Measurements from ENCODE around the gene GSG1.

Gene GSG1

GRCh38 chr12:13128291-13128965 is 25.0 kb upstream of the GSG1 start:
- TF ChIP-seq ZNF274 (IDR thresholded peaks at IDR 0.05; ENCODE audit: low read depth, low read length) = no peak
- no peak overlapping the region for H3K4me3 ChIP-seq (ENCODE audit: low read length)

DNA sequence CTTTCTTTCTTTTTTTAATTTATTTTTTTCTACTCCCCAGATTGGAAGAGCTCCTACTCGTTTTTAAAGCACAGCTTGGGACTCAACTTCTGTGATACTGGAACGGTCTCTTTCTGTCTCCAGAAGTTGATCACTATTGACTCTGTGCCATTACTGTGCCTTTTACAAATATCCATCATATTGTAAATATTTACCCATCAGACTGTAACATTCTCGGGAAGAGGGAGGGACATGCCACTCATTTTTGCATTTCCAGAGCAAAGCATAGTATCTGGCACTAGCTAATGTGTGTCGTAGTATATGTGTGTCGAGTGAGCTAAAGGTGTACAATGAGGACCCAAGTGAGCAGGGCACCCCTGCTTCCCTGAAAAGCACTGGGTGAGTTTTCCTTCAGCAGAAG is 24.0 kb upstream of the GSG1 start:
- no peak for TF ChIP-seq ZNF274 (IDR thresholded peaks at IDR 0.05; ENCODE audit: low read depth, low read length)
- H3K4me3 ChIP-seq (ENCODE audit: low read length) = no peak overlapping the region

GRCh38 chr12:13126494-13126893 is 23.0 kb upstream of the GSG1 start:
- no peak overlapping the region for H3K4me3 ChIP-seq (ENCODE audit: low read length)
- no peak for TF ChIP-seq ZNF274 (IDR thresholded peaks at IDR 0.05; ENCODE audit: low read depth, low read length)

DNA sequence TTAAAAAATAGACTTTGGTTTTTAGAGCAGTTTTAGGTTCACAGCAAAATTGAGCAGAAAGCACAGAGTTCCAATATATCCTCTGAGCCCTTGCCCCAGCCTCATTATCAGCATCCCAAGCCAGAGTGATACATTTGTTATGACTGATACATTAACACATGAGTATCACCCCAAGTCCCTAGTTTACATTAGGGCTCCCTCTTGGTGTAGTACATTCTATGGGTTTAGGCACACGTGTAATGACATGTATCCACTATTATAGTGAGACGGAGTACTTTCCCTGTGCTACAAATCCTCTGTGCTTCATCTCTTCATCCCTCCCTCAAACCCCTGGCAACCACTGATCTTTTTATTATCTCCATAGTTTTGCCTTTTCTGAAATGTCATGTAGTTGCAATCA is 22.5 kb upstream of the GSG1 start:
- no peak for TF ChIP-seq ZNF274 (IDR thresholded peaks at IDR 0.05; ENCODE audit: low read depth, low read length)
- H3K4me3 ChIP-seq (ENCODE audit: low read length) = no peak overlapping the region

DNA sequence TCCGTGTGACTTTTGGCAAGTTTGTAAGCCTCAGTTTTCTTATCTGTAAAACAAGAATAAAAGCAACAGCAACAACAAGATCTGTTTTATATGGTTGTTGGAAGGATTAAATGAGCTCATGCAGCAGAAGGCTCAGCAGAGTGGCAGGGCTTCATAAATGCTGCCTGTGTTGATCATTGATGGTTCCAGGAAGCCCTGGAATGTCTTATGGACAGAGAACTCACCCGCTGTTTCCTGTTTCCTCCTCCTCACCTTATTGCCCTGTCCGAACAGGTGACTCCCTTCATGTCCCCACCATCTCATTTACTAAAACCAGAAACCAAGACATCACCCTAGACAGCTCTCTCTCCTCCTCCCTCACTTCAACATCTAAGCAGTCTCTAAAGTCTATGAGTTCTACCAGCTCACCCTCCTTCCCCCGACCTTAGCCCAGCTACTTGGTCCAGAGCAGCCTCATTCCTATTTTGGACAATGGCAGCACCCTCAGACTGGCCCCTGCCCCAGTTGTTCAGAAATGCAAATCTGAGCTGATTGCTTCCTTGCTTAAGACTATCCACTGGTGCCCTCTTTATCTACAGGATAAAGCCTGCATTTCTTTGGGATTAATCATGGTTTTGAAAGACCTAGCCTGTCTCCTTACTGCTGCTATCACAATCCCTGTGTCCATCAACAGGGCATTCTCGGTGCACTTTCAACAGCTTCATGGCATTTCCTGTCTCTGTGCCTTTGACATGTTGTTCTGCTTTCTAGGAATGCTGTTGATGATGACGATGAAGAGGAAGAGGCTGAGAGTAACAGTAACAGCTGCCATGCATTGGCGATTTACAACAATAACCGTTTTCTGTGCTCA is 21.4 kb upstream of the GSG1 start:
- H3K4me3 ChIP-seq (ENCODE audit: low read length) = no peak overlapping the region
- TF ChIP-seq ZNF274 (IDR thresholded peaks at IDR 0.05; ENCODE audit: low read depth, low read length) = no peak

DNA sequence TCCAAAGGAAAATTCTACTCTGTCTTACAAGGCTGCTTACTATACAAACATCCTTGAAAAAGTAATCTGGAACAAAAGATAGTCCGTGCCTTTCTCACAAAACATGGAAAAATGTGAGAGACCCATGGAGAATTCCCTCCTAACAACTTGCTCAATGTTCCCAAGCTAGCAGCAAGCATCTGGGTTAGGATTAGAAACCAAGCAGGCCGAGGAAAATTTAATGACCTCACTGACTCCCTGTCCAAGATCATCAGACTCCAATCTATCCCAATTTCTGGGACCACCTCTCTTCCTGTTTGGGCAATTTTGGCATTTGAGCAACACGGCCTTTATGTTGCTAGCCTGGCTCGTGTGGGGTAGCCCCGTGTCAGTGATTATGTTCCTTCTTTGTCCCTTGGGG is 18.1 kb upstream of the GSG1 start:
- no peak for TF ChIP-seq ZNF274 (IDR thresholded peaks at IDR 0.05; ENCODE audit: low read depth, low read length)
- H3K4me3 ChIP-seq (ENCODE audit: low read length) = no peak overlapping the region

- H3K4me3 ChIP-seq (ENCODE audit: low read length) = no peak overlapping the region
- no peak for TF ChIP-seq ZNF274 (IDR thresholded peaks at IDR 0.05; ENCODE audit: low read depth, low read length)
These were observed 16.9 kb upstream of the GSG1 start for GRCh38 chr12:13120413-13120812.

DNA sequence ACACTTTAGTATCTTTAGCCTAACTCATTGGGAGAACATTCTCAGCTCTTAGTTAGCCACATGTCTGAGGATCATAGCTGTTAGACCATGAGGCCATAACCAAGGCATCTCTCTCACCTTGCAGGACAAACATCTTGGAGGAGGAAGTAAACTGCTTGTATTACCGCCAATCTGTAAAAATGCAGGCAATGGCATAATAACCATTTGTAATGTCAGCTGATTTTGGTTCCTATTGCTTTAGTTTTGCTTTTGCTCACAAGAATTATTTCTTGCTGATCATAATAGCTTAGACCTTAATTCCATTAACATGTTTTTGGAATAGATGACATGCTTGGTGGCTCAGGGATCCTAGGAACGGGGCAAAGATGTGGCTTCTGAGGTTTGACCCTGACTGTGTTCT is 16.4 kb upstream of the GSG1 start:
- H3K4me3 ChIP-seq (ENCODE audit: low read length) = no peak overlapping the region
- no peak for TF ChIP-seq ZNF274 (IDR thresholded peaks at IDR 0.05; ENCODE audit: low read depth, low read length)

DNA sequence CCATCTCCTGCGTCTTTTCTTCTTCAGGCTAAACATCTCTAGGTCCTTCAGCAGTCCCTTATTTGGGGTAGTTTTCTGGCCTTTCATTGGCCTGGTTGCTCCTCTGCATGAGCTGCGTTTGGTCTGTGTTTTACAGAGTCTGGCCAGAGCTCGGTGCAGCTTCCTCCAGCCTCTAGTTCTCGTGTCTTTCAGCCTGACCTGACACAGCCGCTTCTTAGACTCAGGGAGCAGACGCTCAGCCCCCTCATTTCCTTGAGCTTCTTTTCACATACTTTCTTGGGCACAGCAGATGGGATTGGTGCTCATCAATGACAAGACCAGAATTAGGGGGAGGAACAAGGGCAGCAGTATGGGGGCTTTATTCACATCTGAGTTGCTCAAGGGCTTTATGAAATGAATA is 13.6 kb upstream of the GSG1 start:
- no peak for TF ChIP-seq ZNF274 (IDR thresholded peaks at IDR 0.05; ENCODE audit: low read depth, low read length)

GRCh38 chr12:13116259-13116658 is 12.8 kb upstream of the GSG1 start:
- H3K4me3 ChIP-seq (ENCODE audit: low read length) = no peak overlapping the region
- no peak for TF ChIP-seq ZNF274 (IDR thresholded peaks at IDR 0.05; ENCODE audit: low read depth, low read length)

More for the DNA sequence above, 13.6 kb upstream of the GSG1 start:
- no peak overlapping the region for H3K4me3 ChIP-seq (ENCODE audit: low read length)

DNA sequence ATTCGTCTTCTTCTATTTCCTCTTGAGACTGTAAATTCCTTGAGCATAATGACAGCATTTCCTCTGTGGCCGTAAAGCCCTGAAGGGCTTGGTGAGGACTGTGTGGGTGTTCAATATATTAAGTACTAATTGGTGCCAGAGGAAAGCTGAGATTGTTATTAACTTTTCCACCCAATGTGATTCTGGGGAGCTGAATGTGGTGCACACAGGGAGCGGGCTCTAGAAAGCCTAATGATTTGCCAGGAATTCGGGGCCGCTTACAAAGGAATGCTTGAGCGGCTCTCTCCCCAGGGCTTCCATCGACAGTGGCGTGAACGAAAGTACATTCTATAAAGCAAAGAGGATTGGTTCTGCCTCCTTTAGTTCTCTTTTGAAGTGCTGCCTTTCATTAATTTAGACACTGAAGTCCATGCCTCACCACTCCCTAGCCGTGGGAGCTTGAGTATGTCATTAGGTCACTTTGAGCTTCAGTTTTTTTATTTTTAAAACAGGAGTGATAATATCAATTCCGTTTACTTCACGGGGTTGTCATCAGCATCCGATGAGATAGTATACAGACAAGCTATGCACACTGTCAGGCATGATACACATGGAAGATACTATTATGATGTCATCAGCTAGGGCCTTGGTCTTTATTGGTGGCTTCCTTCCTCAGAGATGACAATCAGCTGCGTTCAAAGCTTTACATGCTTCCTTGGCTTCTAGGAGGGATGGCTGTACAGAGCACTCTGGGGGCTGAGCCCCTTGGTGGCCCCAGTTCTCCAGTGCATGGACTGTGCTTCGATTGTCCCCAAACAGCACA is 11.0 kb upstream of the GSG1 start:
- H3K4me3 ChIP-seq (ENCODE audit: low read length) = no peak overlapping the region
- no peak for TF ChIP-seq ZNF274 (IDR thresholded peaks at IDR 0.05; ENCODE audit: low read depth, low read length)

DNA sequence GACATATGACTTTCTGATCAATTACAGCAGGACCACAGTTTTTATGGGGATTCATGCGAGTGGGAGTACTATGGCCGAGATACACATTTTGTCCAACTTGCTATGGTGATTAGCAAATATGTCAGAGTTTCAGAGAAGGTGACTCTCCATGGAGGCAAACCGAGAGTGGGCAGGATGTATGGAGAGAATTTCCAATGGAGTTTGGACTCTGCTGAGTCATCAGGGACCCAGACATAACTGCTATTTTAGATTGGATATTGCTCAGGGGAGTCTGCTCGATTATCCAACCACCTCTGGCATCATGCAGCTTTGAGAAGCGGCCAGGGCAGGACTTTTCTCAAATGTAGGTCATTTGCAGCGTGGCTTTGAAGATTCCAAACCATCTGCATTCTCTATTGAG is 9.5 kb upstream of the GSG1 start:
- TF ChIP-seq ZNF274 (IDR thresholded peaks at IDR 0.05; ENCODE audit: low read depth, low read length) = no peak
- H3K4me3 ChIP-seq (ENCODE audit: low read length) = no peak overlapping the region

DNA sequence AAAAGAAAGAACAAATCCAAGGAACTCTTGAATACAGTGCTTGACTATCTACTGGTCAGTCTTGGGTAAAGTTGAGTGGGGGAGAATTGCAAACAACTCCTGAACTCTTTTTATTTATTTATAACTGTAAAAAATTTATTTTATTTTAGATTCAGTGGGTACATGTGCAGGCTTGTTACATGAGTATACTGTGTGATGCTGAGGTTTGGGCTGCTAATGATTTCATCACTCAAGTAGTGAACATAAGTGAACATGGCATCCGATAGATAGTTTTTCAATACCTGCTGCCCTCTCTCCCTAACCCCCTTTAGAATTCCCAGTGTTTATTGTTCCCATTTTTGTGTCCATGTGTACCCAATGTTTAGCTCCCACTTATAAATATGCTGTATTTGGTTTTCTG is 3.2 kb upstream of the GSG1 start:
- H3K4me3 ChIP-seq (ENCODE audit: low read length) = no peak overlapping the region

GRCh38 chr12:13105781-13106180 is 2.3 kb upstream of the GSG1 start:
- TF ChIP-seq ZNF274 (IDR thresholded peaks at IDR 0.05; ENCODE audit: low read depth, low read length) = no peak
- H3K4me3 ChIP-seq (ENCODE audit: low read length) = no peak overlapping the region

More for the DNA sequence above, 3.2 kb upstream of the GSG1 start:
- no peak for TF ChIP-seq ZNF274 (IDR thresholded peaks at IDR 0.05; ENCODE audit: low read depth, low read length)

Measured in GM08714 (cell line).